NOMO-1 treated with DMSO at 0.1 percent for 48 hours (cell line): ENCODE results near the gene CX3CL1.

Source experiments
- DNase-seq: peaks from one replicate; lab custom pipeline; 2025; ENCODE audit not compliant: unreplicated experiment; lab: John Stamatoyannopoulos, UW

CX3CL1 gene

GRCh38 chr16:57403965-57404817, 31.9 kb downstream of the CX3CL1 start, which contains the start of gene CCL17:
Gene CCL17, plus strand, starts transcription at chr16:57404767. Its CDS starts 9,166 bp downstream, at chr16:57413933.
- no peak for DNase-seq

DNA sequence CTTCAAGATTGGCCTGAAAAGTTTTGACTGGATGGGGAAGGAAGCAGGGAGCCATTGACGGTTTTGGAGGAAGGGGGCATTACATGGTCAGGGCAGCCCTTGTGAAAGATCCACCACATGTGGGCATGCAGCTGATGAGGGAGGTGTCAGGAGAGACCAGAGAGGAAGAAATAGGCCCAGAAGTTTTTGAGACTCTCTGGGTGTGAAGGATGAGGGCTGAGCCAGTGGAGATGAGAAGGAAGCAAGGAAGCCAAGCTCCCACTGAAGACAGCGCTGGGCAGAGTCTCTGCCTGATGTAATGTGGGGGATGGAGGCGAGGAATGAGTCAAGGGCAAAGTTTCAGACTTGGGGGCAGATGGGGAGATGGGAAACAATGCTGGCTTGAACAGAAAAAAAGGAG, 32.8 kb downstream of the CX3CL1 start:
- DNase-seq: no peak

- DNase-seq: peak; percentile 65
Measured at GRCh38 chr16:57406881-57407280, 34.6 kb downstream of the CX3CL1 start.

DNA sequence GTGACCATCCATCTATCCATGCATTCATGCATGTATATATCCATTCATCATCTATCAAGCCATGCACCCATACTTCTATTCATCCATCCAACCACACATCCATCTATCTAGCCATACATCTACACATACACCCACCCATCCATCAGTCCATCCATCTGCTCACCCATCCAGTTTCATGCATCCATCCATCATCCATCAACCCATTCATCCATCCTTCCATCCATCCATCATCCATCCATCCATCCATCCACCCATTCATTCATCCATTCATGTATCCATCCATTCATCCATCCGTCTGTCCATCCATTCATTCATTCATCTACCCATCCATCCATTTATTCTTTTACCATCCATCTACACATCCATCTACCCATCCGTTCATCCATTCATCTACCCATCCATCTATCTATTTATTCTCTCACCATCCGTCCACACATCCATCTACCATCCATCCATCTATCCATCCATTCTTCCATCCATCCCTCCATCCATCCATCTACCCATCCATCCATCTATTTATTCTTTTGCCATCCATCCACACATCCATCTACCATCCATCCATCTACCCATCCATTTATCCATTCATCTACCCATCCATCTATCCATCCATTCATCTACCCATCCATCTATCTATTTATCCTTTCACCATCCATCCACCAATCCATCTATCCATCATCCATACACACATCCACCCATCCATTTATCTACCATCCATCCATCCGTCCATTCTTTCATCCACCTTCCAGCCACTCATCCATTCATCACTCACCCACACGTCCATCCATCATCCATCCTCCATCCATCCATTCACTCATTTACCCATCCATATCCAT, 35.4 kb downstream of the CX3CL1 start:
- DNase-seq: no peak

DNA sequence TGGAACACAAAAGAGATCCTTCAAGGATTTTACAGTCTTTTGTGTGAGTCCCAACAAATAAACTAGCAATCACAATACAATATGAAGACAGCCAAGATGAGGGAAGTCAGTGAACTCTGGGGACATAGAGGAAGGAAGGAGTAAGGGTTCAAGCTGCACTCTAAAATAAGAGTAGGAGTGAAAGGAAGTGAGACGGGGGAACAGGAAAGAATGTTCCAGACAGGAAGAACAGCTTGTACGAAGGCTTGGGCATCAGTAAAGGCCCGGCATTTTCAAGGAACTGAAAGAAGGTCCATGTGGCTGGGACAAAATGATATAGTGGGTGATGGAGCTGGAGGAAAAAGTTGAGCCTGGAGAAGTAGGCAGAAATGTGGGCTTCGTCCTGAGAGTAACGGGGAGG, 36.8 kb downstream of the CX3CL1 start:
- DNase-seq: no peak

DNA sequence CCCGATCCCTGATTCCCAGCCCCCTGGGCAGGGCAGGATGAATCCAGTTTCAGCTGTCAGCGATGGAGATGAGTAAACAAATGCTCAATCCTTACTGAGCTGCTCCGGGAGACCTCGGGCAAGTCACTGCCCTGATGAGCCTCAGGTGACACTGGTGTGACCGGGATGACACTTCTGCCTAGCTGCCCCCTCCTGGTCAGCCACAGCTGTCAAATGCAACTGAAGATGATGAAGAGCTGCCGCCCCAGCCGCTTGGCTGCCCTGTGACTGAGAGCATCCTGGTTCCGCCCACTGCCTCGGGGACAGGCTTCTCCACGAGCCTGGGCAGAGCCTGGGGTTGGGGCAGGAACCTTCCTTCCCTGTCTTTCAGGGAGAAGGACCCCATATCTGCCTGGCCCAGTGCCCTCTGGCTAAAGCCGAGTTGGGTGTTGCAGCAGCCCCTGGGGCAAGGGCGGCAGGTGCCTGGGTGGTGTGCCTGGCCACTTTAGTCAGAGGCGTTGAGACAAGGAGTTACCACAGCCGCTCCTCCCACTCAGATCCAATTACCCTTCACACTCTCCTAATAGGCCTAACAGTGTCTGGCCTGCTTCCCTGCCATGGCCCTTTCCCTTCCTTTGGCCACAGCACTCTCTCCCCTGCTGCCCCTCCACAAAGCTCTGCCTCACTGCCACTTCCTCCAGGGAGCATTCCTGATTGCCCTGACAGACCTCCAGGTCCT, 37.7 kb downstream of the CX3CL1 start:
- DNase-seq: no peak

DNA sequence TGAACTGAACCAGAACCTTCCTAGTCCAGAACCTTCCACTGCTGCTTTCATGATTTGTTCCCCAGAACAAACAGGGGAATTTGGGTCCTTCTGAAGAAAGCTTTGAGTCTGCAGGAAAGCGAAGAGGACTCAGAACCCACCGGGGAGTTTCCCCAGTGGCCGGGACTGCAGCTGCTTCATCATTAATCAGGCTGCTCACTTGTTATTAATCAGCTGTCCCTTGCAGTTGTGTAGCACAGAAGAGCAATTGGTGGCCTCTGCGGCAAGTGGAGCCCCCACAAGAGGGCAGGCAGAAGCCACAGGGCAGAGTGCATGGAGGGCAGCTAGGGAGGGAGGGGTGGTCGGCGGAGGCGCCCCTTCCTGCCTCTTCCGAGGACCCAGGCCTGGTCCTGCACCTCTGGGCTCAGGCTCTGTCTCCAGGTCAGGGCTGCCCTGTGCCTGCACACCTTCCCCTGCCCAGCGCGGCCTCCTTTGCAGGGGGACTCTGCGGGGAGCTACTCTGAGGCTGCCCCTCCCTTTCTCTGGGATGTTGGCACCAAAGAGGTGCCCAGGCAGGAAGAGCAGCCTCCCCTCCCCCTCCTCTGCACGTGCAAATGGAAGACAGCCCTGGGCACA, 39.2 kb downstream of the CX3CL1 start:
- DNase-seq: no peak

GRCh38 chr16:57412584-57412983, 40.3 kb downstream of the CX3CL1 start:
- no peak for DNase-seq

GRCh38 chr16:57413301-57413730, 41.0 kb downstream of the CX3CL1 start:
- DNase-seq: no peak

DNA sequence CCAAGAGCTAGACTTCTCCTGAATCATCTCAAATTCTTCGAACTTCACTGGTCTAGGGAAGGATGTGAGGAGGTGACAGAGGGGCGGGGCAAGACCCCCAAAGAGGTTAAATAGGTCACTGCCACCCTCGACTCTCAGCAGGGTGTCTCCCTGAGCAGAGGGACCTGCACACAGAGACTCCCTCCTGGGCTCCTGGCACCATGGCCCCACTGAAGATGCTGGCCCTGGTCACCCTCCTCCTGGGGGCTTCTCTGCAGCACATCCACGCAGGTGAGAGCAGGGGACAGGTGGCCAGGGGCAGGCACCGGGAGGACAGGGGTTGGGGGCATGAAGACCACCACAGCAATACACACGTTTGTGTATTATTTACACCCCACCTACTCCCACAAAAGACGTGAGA, 41.4 kb downstream of the CX3CL1 start:
- no peak for DNase-seq

GRCh38 chr16:57416084-57416483, 43.8 kb downstream of the CX3CL1 start:
- no peak for DNase-seq

GRCh38 chr16:57419506-57419905, 47.2 kb downstream of the CX3CL1 start:
- DNase-seq: no peak

- peak; percentile 42 for DNase-seq
Measured at GRCh38 chr16:57422026-57422944, 50.0 kb downstream of the CX3CL1 start.

DNA sequence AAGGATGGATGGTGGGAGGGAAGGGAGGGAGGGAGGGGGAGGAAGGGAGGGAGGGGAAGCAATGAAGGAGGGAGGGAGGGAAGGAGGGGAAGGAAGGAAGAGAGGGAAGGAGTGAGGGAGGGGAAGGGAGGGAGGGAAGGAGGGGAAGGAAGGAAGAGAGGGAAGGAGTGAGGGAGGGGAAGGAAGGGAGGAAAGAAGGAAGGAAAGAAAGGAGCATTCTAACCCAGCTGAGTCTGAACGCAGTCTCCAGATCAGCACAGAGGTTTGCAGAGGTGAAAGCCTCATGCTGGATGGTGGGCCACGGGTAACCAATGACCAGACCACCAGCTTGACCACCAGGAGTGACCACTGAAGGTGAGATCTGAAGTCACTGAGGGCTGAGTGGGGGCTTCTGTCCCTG, 50.9 kb downstream of the CX3CL1 start:
- DNase-seq: no peak

- DNase-seq: no peak
Measured at GRCh38 chr16:57424583-57424982, 52.3 kb downstream of the CX3CL1 start.

- no peak for DNase-seq
Measured at GRCh38 chr16:57426356-57426755, 54.1 kb downstream of the CX3CL1 start.

GRCh38 chr16:57427307-57427706, 55.0 kb downstream of the CX3CL1 start:
- no peak for DNase-seq

- DNase-seq: no peak
Measured at GRCh38 chr16:57427824-57428223, 55.5 kb downstream of the CX3CL1 start.

DNA sequence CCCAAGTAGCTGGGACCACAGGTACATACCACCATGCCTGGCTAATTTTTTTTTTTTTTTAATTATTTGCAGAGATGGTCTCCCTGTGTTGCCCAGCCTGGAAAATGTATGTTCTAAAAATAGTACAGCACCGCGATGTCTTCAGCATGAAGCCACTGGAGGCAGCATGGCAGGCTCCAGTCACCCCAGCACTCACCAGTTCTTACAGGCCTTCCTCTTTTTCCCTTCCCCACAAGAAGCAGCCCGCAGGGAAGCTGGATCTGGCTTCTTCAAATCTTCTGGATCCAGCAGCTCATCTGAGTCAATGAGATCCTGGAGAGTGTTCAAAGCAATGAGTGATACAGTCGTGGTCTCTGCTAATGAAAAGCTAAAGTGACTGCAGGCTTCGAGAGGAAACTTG, 58.7 kb downstream of the CX3CL1 start:
- DNase-seq: no peak

- DNase-seq: no peak
Measured at GRCh38 chr16:57432505-57432904, 60.2 kb downstream of the CX3CL1 start.
